HEK293 (cell line): ENCODE results near the gene PLEKHA5.

ENCODE experiments used
- CTCF ChIP-seq: fragments of 450-650 bp; formaldehyde crosslinking; IDR thresholded peaks from 2 replicates; pipeline ENCODE4 v1.5.1; 2016; ENCODE audit warnings: missing biosample characterization, missing genetic modification characterization
- REPIN1 ChIP-seq: fragments of 450-650 bp; formaldehyde crosslinking; IDR thresholded peaks from 2 replicates; pipeline ENCODE4 v1.5.1; 2017; ENCODE audit warnings: missing biosample characterization, missing genetic modification characterization, low read depth
- ZBTB8A ChIP-seq: fragments of 450-650 bp; formaldehyde crosslinking; IDR thresholded peaks from 2 replicates; pipeline ENCODE4 v1.5.1; 2016; ENCODE audit warnings: missing biosample characterization, missing genetic modification characterization
- TF ChIP-seq, protein P1 (sequence below): fragments of 450-650 bp; formaldehyde crosslinking; IDR thresholded peaks from 2 replicates; pipeline ENCODE4 v1.5.1; 2017; ENCODE audit warnings: missing biosample characterization, missing genetic modification characterization

GRCh38 chr12:19351346-19351745 is 221.8 kb downstream of the PLEKHA5 start:
- TF ChIP-seq, protein P1, sequence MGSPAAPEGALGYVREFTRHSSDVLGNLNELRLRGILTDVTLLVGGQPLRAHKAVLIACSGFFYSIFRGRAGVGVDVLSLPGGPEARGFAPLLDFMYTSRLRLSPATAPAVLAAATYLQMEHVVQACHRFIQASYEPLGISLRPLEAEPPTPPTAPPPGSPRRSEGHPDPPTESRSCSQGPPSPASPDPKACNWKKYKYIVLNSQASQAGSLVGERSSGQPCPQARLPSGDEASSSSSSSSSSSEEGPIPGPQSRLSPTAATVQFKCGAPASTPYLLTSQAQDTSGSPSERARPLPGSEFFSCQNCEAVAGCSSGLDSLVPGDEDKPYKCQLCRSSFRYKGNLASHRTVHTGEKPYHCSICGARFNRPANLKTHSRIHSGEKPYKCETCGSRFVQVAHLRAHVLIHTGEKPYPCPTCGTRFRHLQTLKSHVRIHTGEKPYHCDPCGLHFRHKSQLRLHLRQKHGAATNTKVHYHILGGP: no peak
- TF ChIP-seq ZBTB8A (tag by site-specific recombination): no peak
- no peak for TF ChIP-seq CTCF (tag by site-specific recombination)
- TF ChIP-seq REPIN1: no peak
